ENCODE results near the gene TRIM44. TPM values are rescaled to one million over a fixed set of nuclear protein-coding genes. Genes with fewer than 3 reads are reported as not detected.
A peak's percentile ranks its signal among the peaks of the same experiment; 100 is the strongest.
"Not testable (repeated sequence)": the region's sequence is repeated elsewhere in the genome, so short reads cannot be mapped to it uniquely, and the experiment has no call there.

TRIM44 gene
- total RNA-seq, 4 donors from 2014 or later, result 24.6 to 54.2 (median 35.8) TPM

DNA sequence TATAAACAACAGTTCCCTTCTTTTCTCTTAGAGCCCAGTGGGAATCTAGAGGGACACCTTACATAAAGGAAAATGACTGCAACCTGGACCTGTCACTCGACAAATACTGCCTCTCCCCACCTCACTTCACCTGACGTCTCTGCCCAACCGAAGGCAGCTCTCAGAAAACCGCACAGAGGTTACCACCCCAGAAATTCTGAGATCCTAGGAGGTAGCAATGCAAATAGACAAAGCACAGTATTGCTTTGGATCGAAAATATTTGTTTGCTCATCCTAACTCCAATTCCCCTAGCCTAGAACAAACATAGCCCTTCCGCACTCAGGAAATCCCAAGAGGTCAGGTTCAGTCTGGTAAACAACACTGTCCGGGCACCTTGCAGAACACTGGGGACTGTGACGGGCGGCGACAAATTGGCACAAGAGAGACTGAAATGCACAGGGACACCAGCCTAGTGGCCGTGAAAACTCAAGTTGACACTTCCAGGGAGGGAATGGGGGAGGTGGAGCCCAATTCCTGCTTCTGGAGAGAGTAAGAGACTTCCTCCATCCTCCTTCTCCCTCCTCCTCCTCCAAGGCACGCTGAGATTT, 420 bp upstream of the TRIM44 start:
- peak; percentile 3 for DNase-seq
- Histone ChIP-seq H3K4me3 (replicated peaks in 1 of 3) (peak overlapping the region; percentile 45 to 83 (median 78)), H3K27me3 (no peaks in the 10 kb centered on the region), H3K4me1 (peaks cover 14% of the 10 kb centered on the region in 2 donors), H3K36me3 (no peaks in the 10 kb centered on the region), H3K27ac (peak overlapping the region; percentile 38 to 94 (median 78)), H3K9me3 (no peaks in the 10 kb centered on the region)
- 1 to 4% methylated on average over 12 of the region's 12 CpGs for WGBS, 2 donors
- intact Hi-C loops (cut with DNase I), result no loop called here
- no peak for TF ChIP-seq POLR2A (IDR thresholded peaks at IDR 0.05)
- TF ChIP-seq, protein P1, sequence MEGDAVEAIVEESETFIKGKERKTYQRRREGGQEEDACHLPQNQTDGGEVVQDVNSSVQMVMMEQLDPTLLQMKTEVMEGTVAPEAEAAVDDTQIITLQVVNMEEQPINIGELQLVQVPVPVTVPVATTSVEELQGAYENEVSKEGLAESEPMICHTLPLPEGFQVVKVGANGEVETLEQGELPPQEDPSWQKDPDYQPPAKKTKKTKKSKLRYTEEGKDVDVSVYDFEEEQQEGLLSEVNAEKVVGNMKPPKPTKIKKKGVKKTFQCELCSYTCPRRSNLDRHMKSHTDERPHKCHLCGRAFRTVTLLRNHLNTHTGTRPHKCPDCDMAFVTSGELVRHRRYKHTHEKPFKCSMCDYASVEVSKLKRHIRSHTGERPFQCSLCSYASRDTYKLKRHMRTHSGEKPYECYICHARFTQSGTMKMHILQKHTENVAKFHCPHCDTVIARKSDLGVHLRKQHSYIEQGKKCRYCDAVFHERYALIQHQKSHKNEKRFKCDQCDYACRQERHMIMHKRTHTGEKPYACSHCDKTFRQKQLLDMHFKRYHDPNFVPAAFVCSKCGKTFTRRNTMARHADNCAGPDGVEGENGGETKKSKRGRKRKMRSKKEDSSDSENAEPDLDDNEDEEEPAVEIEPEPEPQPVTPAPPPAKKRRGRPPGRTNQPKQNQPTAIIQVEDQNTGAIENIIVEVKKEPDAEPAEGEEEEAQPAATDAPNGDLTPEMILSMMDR (IDR thresholded peaks at IDR 0.05), result no peak

DNA sequence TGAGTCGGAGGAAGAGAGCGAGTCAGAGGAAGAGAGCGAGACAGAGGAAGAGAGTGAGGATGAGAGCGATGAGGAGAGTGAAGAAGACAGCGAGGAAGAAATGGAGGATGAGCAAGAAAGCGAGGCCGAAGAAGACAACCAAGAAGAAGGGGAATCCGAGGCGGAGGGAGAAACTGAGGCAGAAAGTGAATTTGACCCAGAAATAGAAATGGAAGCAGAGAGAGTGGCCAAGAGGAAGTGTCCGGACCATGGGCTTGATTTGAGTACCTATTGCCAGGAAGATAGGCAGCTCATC, 780 bp downstream of the TRIM44 start:
- intact Hi-C loops (cut with DNase I), result no loop called here

DNA sequence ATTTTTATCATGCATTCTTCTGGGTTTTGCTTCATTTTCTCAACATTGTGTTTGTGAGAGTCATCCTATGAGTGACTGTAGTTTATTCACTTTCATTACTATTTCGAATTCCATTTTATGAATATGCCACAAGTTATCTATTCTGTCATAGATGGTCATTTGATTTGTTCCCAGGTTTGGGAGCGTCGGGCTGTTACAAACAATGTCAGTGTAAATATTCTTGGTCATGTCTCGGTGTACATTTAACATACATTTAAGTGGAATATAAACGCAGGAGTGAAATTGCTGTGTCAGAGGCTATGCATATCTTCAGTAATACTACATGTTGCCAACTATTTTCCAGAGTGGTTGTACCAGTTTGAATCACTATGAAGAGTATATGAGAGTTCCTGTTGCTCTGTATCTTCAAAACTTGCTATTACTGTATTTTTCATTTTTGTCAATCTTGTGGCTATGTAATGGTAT, 2.4 kb downstream of the TRIM44 start:
- Histone ChIP-seq H3K4me3 (replicated peaks in 1 of 3) (no peak overlapping the region), H3K27ac (no peak overlapping the region), H3K9me3 (no peaks in the 10 kb centered on the region), H3K36me3 (no peaks in the 10 kb centered on the region), H3K4me1 (peaks cover 14% of the 10 kb centered on the region in 2 donors), H3K27me3 (no peaks in the 10 kb centered on the region)
- DNase-seq, result no peak
- 98% methylated on average over 5 of the region's 5 CpGs for WGBS, 2 donors
- TF ChIP-seq, protein P1 (IDR thresholded peaks at IDR 0.05), result no peak
- no peak for TF ChIP-seq POLR2A (IDR thresholded peaks at IDR 0.05)
- intact Hi-C loops (cut with DNase I), result no loop called here

More for the DNA sequence above, 780 bp downstream of the TRIM44 start:
- DNase-seq, result no peak
- Histone ChIP-seq H3K4me1 (peaks cover 14% of the 10 kb centered on the region in 2 donors), H3K4me3 (replicated peaks in 1 of 3) (peak overlapping the region; percentile 45 to 83 (median 78)), H3K36me3 (no peaks in the 10 kb centered on the region), H3K27me3 (no peaks in the 10 kb centered on the region), H3K9me3 (no peaks in the 10 kb centered on the region), H3K27ac (peak overlapping the region in 2 of 3 donors; percentile 78 to 94)
- no peak for TF ChIP-seq POLR2A (IDR thresholded peaks at IDR 0.05)
- TF ChIP-seq, protein P1 (IDR thresholded peaks at IDR 0.05), result no peak
- WGBS, 2 donors, result 83 to 84% methylated on average over 10 of the region's 10 CpGs

DNA sequence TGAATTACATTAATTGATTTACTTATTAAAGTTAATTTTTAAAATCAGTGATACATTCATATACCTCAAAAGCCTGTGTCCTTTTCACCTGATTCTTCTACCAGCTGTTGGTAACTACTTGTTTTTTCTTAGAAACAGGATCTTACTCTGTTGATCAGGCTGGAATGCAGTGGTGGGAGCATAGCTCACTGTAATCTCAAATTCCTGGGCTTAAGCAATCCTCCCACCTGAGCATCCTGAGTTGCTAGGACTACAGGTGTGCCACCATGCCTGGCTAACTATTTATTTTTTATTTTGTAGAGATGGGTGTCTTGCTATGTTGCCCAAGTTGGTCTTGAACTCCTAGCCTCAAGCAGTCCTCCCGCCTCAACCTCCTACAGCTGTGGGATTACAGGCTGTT, 4.7 kb downstream of the TRIM44 start:
- WGBS, 2 donors, result 100% methylated on average over 1 of the region's 1 CpG
- intact Hi-C loops (cut with DNase I), result no loop called here
- DNase-seq, result no peak
- TF ChIP-seq, protein P1 (IDR thresholded peaks at IDR 0.05), result no peak
- no peak for TF ChIP-seq POLR2A (IDR thresholded peaks at IDR 0.05)
- Histone ChIP-seq H3K4me3 (replicated peaks in 1 of 3) (no peak overlapping the region), H3K4me1 (peaks cover 10 to 14% of the 10 kb centered on the region in 2 donors), H3K9me3 (no peaks in the 10 kb centered on the region), H3K36me3 (no peaks in the 10 kb centered on the region), H3K27ac (no peak overlapping the region), H3K27me3 (no peaks in the 10 kb centered on the region)

DNA sequence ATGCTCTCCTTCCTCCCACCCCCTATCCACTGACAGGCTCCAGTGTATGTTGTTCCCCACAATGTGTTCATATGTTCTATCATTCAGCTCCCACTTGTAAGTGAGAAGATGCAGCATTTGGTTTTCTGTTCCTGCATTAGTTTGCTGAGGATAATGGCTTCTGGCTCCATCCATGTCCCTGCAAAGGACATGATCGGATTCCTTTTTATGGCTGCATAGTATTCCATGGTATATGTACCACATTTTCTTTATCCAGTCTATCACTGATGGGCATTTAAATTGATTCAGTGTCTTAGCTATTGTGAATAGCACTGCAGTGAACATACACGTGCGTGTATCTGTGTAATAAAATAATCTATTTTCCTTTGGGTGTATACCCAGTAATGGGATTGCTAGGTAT, 5.8 kb downstream of the TRIM44 start:
- intact Hi-C loops (cut with DNase I), result not testable (repeated sequence)

More for the DNA sequence above, 5.8 kb downstream of the TRIM44 start:
- H3K4me1 ChIP-seq, result peaks cover 9 to 11% of the 10 kb centered on the region in 2 donors
- not testable (repeated sequence) for H3K27me3 ChIP-seq; DNase-seq; H3K27ac ChIP-seq; H3K4me3 ChIP-seq (replicated peaks in 1 of 3); H3K36me3 ChIP-seq; H3K9me3 ChIP-seq
- 97% methylated on average over 3 of the region's 3 CpGs for WGBS, 2 donors

Measured in thyroid gland (tissue), 4 donors.